Neural cell (in vitro differentiated cells): ENCODE measurements around the gene TMEM168. TPM values are rescaled to one million over a fixed set of nuclear protein-coding genes. Genes with fewer than 3 reads are reported as not detected.

ENCODE experiments used
- H2AFZ ChIP-seq: fragments of 200-600, 300-800 bp; sonication (generic), shearing (Covaris generic); 2 replicates; pipeline ENCODE4 v1.6.0; 2014; ENCODE audit warnings: low read depth, mild to moderate bottlenecking, antibody characterized with exemption, low read length, moderate library complexity
- H3F3A ChIP-seq: fragments of 200-600 bp; shearing (Covaris generic); 2 replicates; pipeline ENCODE4 v1.6.1; 2016; ENCODE audit warnings: mild to moderate bottlenecking, moderate library complexity, mixed read lengths, antibody characterized with exemption, low read length; ENCODE audit not compliant: insufficient read depth, poor library complexity, severe bottlenecking
- H3K27ac ChIP-seq: fragments of 200-600, 300-800 bp; sonication (generic), shearing (Covaris generic); 2 replicates; pipeline ENCODE4 v1.5.1; 2014; ENCODE audit warnings: mild to moderate bottlenecking, low read length, moderate library complexity
- H3K27me3 ChIP-seq: fragments of 300-800, 200-600 bp; sonication (generic), shearing (Covaris generic); 2 replicates; pipeline ENCODE4 v1.6.0; 2014; ENCODE audit warnings: mild to moderate bottlenecking, low read depth, low read length, moderate library complexity; ENCODE audit not compliant: insufficient read depth
- H3K36me3 ChIP-seq: fragments of 300-800, 200-600 bp; sonication (generic), shearing (Covaris generic); 2 replicates; pipeline ENCODE4 v1.5.1; 2014; ENCODE audit warnings: mild to moderate bottlenecking, antibody characterized with exemption, low read length, moderate library complexity; ENCODE audit not compliant: insufficient read depth
- H3K4me2 ChIP-seq: fragments of 300-800, 200-600 bp; sonication (generic), shearing (Covaris generic); 2 replicates; pipeline ENCODE4 v1.6.0; 2014; ENCODE audit warnings: mild to moderate bottlenecking, low read length
- H3K4me3 ChIP-seq: fragments of 300-800, 200-600 bp; sonication (generic), shearing (Covaris generic); 2 replicates; pipeline ENCODE4 v1.5.1; 2014; ENCODE audit warnings: mild to moderate bottlenecking, low read length, moderate library complexity
- H3K79me2 ChIP-seq: fragments of 200-600 bp; shearing (Covaris generic); replicated peaks from 2 replicates; pipeline ENCODE4 v1.6.0; 2014; ENCODE audit warnings: mild to moderate bottlenecking, low read length, moderate library complexity; ENCODE audit not compliant: insufficient read depth
- H3K9ac ChIP-seq: fragments of 300-800, 200-600 bp; sonication (generic), shearing (Covaris generic); 2 replicates; pipeline ENCODE4 v1.6.1; 2016; ENCODE audit warnings: mild to moderate bottlenecking, low read length, mixed read lengths
- H3K9me2 ChIP-seq: fragments of 200-600 bp; shearing (Covaris generic); 2 replicates; pipeline ENCODE4 v1.6.1; 2016; ENCODE audit warnings: mild to moderate bottlenecking, low read length, mixed read lengths; ENCODE audit not compliant: insufficient read depth
- H3K9me3 ChIP-seq: fragments of 200-600, 300-800 bp; sonication (generic), shearing (Covaris generic); 2 replicates; pipeline ENCODE4 v1.6.1; 2016; ENCODE audit warnings: mild to moderate bottlenecking, mixed run types, low read length, moderate library complexity, mixed read lengths
- H4K20me1 ChIP-seq: fragments of 200-600 bp; shearing (Covaris generic); 2 replicates; pipeline ENCODE4 v1.6.1; 2016; ENCODE audit warnings: mild to moderate bottlenecking, mixed run types; ENCODE audit not compliant: insufficient read depth
- CTCF ChIP-seq: fragments of 450-650 bp; IDR thresholded peaks from 2 replicates; pipeline ENCODE4 v1.5.1; 2014; ENCODE audit warnings: antibody characterized with exemption, mild to moderate bottlenecking, moderate library complexity; ENCODE audit not compliant: poor library complexity, severe bottlenecking
- EP300 ChIP-seq: fragments of 450-650 bp; conservative IDR thresholded peaks from 2 replicates; pipeline ENCODE4 v1.6.1; 2014; ENCODE audit warnings: antibody characterized with exemption, mild to moderate bottlenecking, moderate library complexity; ENCODE audit not compliant: poor library complexity, severe bottlenecking
- EZH2 ChIP-seq: fragments of 200-600, 300-800 bp; shearing (Covaris generic), sonication (generic); IDR thresholded peaks from 2 replicates; pipeline ENCODE4 v1.6.1; 2014; ENCODE audit warnings: antibody characterized with exemption, low read length, borderline replicate concordance, mild to moderate bottlenecking; ENCODE audit not compliant: insufficient read depth, poor library complexity, severe bottlenecking
- MXI1 ChIP-seq: fragments of 450-650 bp; conservative IDR thresholded peaks from 2 replicates; pipeline ENCODE4 v1.6.1; 2014; ENCODE audit warnings: antibody characterized with exemption, mild to moderate bottlenecking; ENCODE audit not compliant: poor library complexity, severe bottlenecking
- POLR2AphosphoS5 ChIP-seq: IDR thresholded peaks from 2 replicates; pipeline ENCODE4 v1.6.1; 2012
- RAD21 ChIP-seq: fragments of 450-650 bp; conservative IDR thresholded peaks from 2 replicates; pipeline ENCODE4 v1.6.1; 2014; ENCODE audit warnings: antibody characterized with exemption, mild to moderate bottlenecking, moderate library complexity
- REST ChIP-seq: IDR thresholded peaks from 2 replicates; pipeline ENCODE4 v1.6.1; 2012; ENCODE audit warnings: borderline replicate concordance
- SMC3 ChIP-seq: fragments of 450-650 bp; conservative IDR thresholded peaks from 2 replicates; pipeline ENCODE4 v1.6.1; 2014; ENCODE audit warnings: antibody characterized with exemption, mild to moderate bottlenecking, moderate library complexity; ENCODE audit not compliant: poor library complexity
- TAF1 ChIP-seq: IDR thresholded peaks from 2 replicates; pipeline ENCODE4 v1.6.1; 2012; ENCODE audit warnings: low read depth
- polyA plus RNA-seq: library from polyadenylated mRNA; depleted of rRNA; stranded (reverse); fragments of >200 nt; gene quantifications from 2 replicates; pipeline ENCODE4 v1.2.3, GENCODE V29; 2014

Gene TMEM168
- polyA plus RNA-seq, 1 donor from 2014 or later: 21.9 TPM

GRCh38 chr7:112763996-112764395, 26.2 kb downstream of the TMEM168 start:
- Histone ChIP-seq H3K9ac (no peak overlapping the region), H3K4me3 (no peak overlapping the region), H3K9me3 (no peaks in the 10 kb centered on the region), H3K9me2 (no peaks in the 10 kb centered on the region), H3K27ac (no peak overlapping the region), H3K27me3 (no peaks in the 10 kb centered on the region), H3F3A (no peaks in the 10 kb centered on the region), H2AFZ (no peak overlapping the region), H3K79me2 (no peaks in the 10 kb centered on the region), H4K20me1 (no peaks in the 10 kb centered on the region), H3K4me2 (no peak overlapping the region), H3K36me3 (no peaks in the 10 kb centered on the region)
- TF ChIP-seq CTCF (no peak), EZH2 (no peak), EP300 (no peak), MXI1 (no peak), RAD21 (no peak), POLR2AphosphoS5 (no peak), TAF1 (no peak), SMC3 (no peak)

GRCh38 chr7:112763298-112763697, 26.9 kb downstream of the TMEM168 start:
- Histone ChIP-seq H3K4me3 (no peak overlapping the region), H3K9ac (no peak overlapping the region), H3K4me2 (no peak overlapping the region), H2AFZ (no peak overlapping the region), H3F3A (no peaks in the 10 kb centered on the region), H3K27ac (no peak overlapping the region), H3K27me3 (no peaks in the 10 kb centered on the region), H3K79me2 (no peaks in the 10 kb centered on the region), H3K9me3 (no peaks in the 10 kb centered on the region), H3K36me3 (no peaks in the 10 kb centered on the region), H4K20me1 (no peaks in the 10 kb centered on the region), H3K9me2 (no peaks in the 10 kb centered on the region)
- TF ChIP-seq MXI1 (no peak), POLR2AphosphoS5 (no peak), REST (no peak), SMC3 (no peak), CTCF (no peak), EP300 (no peak), RAD21 (no peak), TAF1 (no peak), EZH2 (no peak)
